Spleen (tissue), 11 donors: ENCODE measurements around the gene STAG3. TPM values are rescaled to one million over a fixed set of nuclear protein-coding genes. Genes with fewer than 3 reads are reported as not detected.

Experiments used
- DNase-seq: peaks from one replicate; pipeline ENCODE4 v3.0.0-alpha.2; 2020
- H3K27ac ChIP-seq, 8 donors: fragments of 200-600 bp; sonication (generic) in 7 of 8; 1 replicate in 4 of 8; 2 replicates in 4 of 8; pipeline versions ENCODE4 v1.5.0 to v1.8.0; 2016 to 2021; ENCODE audit warnings: inconsistent platforms in 4 of 8, mild to moderate bottlenecking in 4 of 8, moderate library complexity in 1 of 8
- H3K27me3 ChIP-seq, 7 donors: fragments of 200-600 bp; sonication (generic) in 6 of 7; replicated peaks in 1 of 7; 1 replicate in 4 of 7; 2 replicates in 3 of 7; pipeline versions ENCODE4 v1.5.0 to v1.8.0; 2016 to 2021; ENCODE audit warnings: inconsistent platforms in 3 of 7, mild to moderate bottlenecking in 1 of 7
- H3K36me3 ChIP-seq, 6 donors: fragments of 200-600 bp; sonication (generic) in 5 of 6; 1 replicate in 4 of 6; 2 replicates in 2 of 6; pipeline versions ENCODE4 v1.5.0 to v1.8.0; 2016 to 2021; ENCODE audit warnings: inconsistent platforms in 2 of 6
- H3K4me1 ChIP-seq, 6 donors: fragments of 200-600 bp; sonication (generic) in 5 of 6; 1 replicate in 3 of 6; 2 replicates in 3 of 6; pipeline versions ENCODE4 v1.5.0 to v1.8.0; 2016 to 2021; ENCODE audit warnings: inconsistent platforms in 3 of 6
- H3K4me3 ChIP-seq, 8 donors: fragments of 200-600 bp; sonication (generic) in 7 of 8; 1 replicate in 4 of 8; 2 replicates in 4 of 8; pipeline versions ENCODE4 v1.5.0 to v1.8.0; 2016 to 2021; ENCODE audit warnings: inconsistent platforms in 4 of 8, mild to moderate bottlenecking in 4 of 8, moderate library complexity in 2 of 8
- H3K9me3 ChIP-seq, 8 donors: fragments of 200-600 bp; sonication (generic) in 7 of 8; 1 replicate in 4 of 8; 2 replicates in 4 of 8; pipeline versions ENCODE4 v1.5.0 to v1.8.0; 2016 to 2021; ENCODE audit warnings: inconsistent platforms in 4 of 8
- POLR2A ChIP-seq, 3 donors: fragments of 450-650 bp; IDR thresholded peaks; one replicate each; pipeline ENCODE4 v1.5.1; 2017; ENCODE audit warnings: antibody characterized with exemption in 3 of 3, mild to moderate bottlenecking in 1 of 3
- POLR2AphosphoS5 ChIP-seq, 3 donors: sonication (generic); formaldehyde crosslinking; IDR thresholded peaks; one replicate each; pipeline ENCODE4 v1.5.1; 2017; ENCODE audit warnings: antibody characterized with exemption in 3 of 3
- WGBS, 5 donors: extraction: QIAGEN DNeasy Blood & Tissue Kit in 3 of 5; methylation state at CpG; one replicate each; pipeline versions ENCODE4 v1.1.5 to v1.1.7; 2013 to 2018; 5-methylcytosine and 5-hydroxymethylcytosine counted together
- intact Hi-C: fragments of 100-400 bp; cut with DNase I; formaldehyde crosslinking; loops from one replicate; pipeline ENCODE4 v1.15.0; 2023; ENCODE audit warnings: low total_unique reads
- polyA plus RNA-seq, 3 donors: library from polyadenylated mRNA; stranded (reverse); fragments of 200-250 nt; gene quantifications; one replicate each; pipeline ENCODE4 v1.2.1, GENCODE V29; 2013
- total RNA-seq, 7 donors: library from RNA; depleted of rRNA in 3 of 7; stranded (reverse); fragments of >200 nt in 3 of 7; fragmentation: NEBNext Ultra II Directional in 4 of 7; extraction: Animal tissue kit (Norgen Biotek cat#: 25700) in 4 of 7; gene quantifications; one replicate each; pipeline versions ENCODE4 v1.1.0 to v1.2.1, GENCODE V29; 2016 to 2021
- TF ChIP-seq, protein P1 (sequence below), 11 experiments: fragments of 200-600 bp in 7 of 11; fragments of 450-650 bp in 4 of 11; sonication (generic) in 4 of 11; IDR thresholded peaks in 8 of 11; conservative IDR thresholded peaks in 3 of 11; 1 replicate in 7 of 11; 2 replicates in 4 of 11; pipeline versions ENCODE4 v1.4.0 to v1.8.0; 2016 to 2021; ENCODE audit warnings: antibody characterized with exemption in 11 of 11, inconsistent platforms in 4 of 11, mild to moderate bottlenecking in 1 of 11
- donor health status: healthy with polysubstance abuse.
- donor health status: DM: no; HTN: no; CAD: no; lungs with moderate emphysema.
- donor health status: DM: no; HTN: no; CAD: no.
- donor health status: Bipolar disorder and iron deficiency.
- donor health status: healthy.
- donor health status: DM: no; HTN: no; CAD: no.
- donor health status: DM: yes; HTN: yes; CAD: no.

STAG3 gene
- total and polyA plus RNA-seq, 10 donors = 8.0 to 123 (median 40.4) TPM

DNA sequence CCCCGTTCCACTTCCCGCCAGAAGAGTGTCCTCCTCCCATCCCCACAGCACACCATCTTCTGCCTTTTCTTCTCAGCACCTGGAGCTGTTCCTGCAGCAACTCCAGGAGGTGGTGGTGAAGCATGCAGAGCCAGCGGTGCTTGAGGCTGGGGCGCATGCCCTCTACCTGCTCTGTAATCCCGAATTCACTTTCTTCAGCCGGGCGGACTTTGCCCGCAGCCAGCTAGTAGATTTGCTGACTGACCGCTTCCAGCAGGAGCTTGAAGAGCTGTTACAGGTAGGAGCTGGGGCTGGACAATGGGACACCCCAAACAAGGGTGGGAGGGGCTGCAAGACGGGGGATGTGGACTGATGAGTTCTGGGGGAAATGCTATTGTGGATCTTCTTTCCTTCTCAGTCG, 23.0 kb downstream of the STAG3 start:
- intact Hi-C loops = no loop called here
- Histone ChIP-seq H3K9me3 (no peaks in the 10 kb centered on the region), H3K36me3 (peaks cover 0 to 10% (median 0%) of the 10 kb centered on the region in 6 donors), H3K27me3 (no peaks in the 10 kb centered on the region), H3K4me3 (peak overlapping the region in 4 of 8 donors; percentile 4 to 47 (median 12)), H3K4me1 (peaks cover 0 to 31% (median 12%) of the 10 kb centered on the region in 6 donors), H3K27ac (peak overlapping the region in 5 of 8 donors; percentile 44 to 72 (median 52))
- DNase-seq = no peak
- TF ChIP-seq, protein P1, sequence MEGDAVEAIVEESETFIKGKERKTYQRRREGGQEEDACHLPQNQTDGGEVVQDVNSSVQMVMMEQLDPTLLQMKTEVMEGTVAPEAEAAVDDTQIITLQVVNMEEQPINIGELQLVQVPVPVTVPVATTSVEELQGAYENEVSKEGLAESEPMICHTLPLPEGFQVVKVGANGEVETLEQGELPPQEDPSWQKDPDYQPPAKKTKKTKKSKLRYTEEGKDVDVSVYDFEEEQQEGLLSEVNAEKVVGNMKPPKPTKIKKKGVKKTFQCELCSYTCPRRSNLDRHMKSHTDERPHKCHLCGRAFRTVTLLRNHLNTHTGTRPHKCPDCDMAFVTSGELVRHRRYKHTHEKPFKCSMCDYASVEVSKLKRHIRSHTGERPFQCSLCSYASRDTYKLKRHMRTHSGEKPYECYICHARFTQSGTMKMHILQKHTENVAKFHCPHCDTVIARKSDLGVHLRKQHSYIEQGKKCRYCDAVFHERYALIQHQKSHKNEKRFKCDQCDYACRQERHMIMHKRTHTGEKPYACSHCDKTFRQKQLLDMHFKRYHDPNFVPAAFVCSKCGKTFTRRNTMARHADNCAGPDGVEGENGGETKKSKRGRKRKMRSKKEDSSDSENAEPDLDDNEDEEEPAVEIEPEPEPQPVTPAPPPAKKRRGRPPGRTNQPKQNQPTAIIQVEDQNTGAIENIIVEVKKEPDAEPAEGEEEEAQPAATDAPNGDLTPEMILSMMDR (IDR thresholded peaks at IDR 0.05 in 8 of 11, conservative IDR thresholded peaks at IDR 0.05 in 3 of 11) = no peak
- TF ChIP-seq POLR2AphosphoS5 (IDR thresholded peaks at IDR 0.05) = no peak
- TF ChIP-seq POLR2A (IDR thresholded peaks at IDR 0.05) = no peak
- WGBS, 5 donors = 82 to 94% (median 87%) methylated on average over 11 of the region's 11 CpGs

DNA sequence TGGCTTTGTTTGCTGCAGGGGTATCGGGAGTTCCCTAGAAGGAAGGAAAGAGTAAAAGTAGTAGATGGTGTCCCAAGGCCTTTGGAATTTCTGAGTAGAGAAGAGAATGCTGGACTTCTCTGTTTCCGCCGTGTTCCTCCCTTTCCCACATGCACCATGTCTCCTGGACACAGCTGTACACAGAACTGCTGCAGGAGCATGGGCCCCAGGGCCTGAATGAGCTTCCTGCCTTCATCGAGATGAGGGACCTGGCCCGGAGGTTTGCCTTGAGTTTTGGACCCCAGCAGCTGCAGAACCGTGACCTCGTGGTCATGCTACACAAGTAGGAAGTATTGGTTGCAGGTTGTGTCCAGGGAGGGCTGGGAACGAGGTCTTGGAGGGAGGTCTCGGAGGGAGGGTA, 26.7 kb downstream of the STAG3 start:
- peaks cover 0 to 32% (median 20%) of the 10 kb centered on the region in 6 donors for H3K4me1 ChIP-seq
- no peak overlapping the region for H3K4me3 ChIP-seq
- H3K27ac ChIP-seq = no peak overlapping the region
- no peaks in the 10 kb centered on the region for H3K9me3 ChIP-seq
- intact Hi-C loops = no loop called here
- no peak for DNase-seq
- 79 to 84% (median 80%) methylated on average over 9 of the region's 9 CpGs for WGBS, 5 donors
- peaks cover 0 to 15% (median 0%) of the 10 kb centered on the region in 6 donors for H3K36me3 ChIP-seq
- no peak for TF ChIP-seq POLR2A (IDR thresholded peaks at IDR 0.05)
- TF ChIP-seq, protein P1 (IDR thresholded peaks at IDR 0.05 in 8 of 11, conservative IDR thresholded peaks at IDR 0.05 in 3 of 11) = no peak
- TF ChIP-seq POLR2AphosphoS5 (IDR thresholded peaks at IDR 0.05) = no peak
- no peaks in the 10 kb centered on the region for H3K27me3 ChIP-seq

DNA sequence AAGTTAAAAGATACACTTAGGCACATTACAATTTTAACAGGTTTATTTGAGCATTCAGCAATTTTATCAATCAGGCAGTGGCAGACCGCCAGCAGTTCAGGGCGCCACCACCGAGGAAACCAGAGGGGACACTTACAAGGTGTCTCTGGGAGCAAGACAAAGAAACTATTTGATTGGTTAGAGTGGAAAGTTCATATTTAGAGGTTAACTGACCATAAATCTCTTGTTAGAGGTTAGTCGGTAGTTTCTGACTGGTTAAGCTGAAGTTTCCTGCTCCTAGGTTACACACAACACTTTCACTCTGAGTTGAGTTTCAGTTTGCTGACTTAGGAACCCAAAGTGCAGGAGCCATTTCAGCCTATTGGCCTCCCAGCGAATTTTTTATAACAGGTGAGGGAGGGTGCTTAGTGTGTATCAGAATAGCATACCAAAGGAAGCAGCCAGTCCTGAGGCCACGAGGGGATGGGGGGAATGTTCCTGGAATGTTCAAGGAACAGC, 31.2 kb downstream of the STAG3 start:
- peaks cover 0 to 26% (median 0%) of the 10 kb centered on the region in 6 donors for H3K36me3 ChIP-seq
- DNase-seq = peak; percentile 72
- 45 to 54% (median 48%) methylated on average over 6 of the region's 6 CpGs for WGBS, 5 donors
- H3K9me3 ChIP-seq = no peaks in the 10 kb centered on the region
- intact Hi-C loops = no loop called here
- peaks cover 9 to 61% (median 30%) of the 10 kb centered on the region in 6 donors for H3K4me1 ChIP-seq
- TF ChIP-seq POLR2AphosphoS5 (IDR thresholded peaks at IDR 0.05) (no peak), POLR2A (IDR thresholded peaks at IDR 0.05) (no peak)
- TF ChIP-seq, protein P1 (IDR thresholded peaks at IDR 0.05 in 8 of 11, conservative IDR thresholded peaks at IDR 0.05 in 3 of 11) = no peak
- no peak overlapping the region for H3K4me3 ChIP-seq
- no peaks in the 10 kb centered on the region for H3K27me3 ChIP-seq
- peak overlapping the region in 2 of 8 donors; percentile 3 to 44 for H3K27ac ChIP-seq

DNA sequence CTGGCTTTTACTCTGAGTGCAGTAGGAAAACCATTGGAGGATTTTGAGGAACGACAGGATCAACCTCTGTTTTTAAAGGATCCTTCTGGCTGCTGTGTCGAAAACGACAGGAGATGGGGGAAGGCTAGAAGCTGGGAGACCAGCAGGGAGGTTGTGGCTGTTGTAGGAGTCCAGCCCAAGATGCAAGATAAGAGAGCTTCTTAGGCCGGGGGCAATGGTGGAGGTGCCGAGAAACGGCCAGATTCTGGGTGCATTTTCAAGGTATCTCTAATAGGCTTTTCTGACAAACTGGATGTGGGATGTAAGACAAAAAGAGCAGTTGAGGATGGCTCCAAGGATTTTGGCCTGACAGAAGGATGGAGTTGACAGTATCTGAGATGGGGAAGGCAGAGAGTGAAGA, 31.8 kb downstream of the STAG3 start:
- TF ChIP-seq POLR2A (IDR thresholded peaks at IDR 0.05) (no peak), POLR2AphosphoS5 (IDR thresholded peaks at IDR 0.05) (no peak)
- TF ChIP-seq, protein P1 (IDR thresholded peaks at IDR 0.05 in 8 of 11, conservative IDR thresholded peaks at IDR 0.05 in 3 of 11) = no peak
- Histone ChIP-seq H3K27me3 (no peaks in the 10 kb centered on the region), H3K4me1 (peaks cover 9 to 67% (median 30%) of the 10 kb centered on the region in 6 donors), H3K27ac (no peak overlapping the region), H3K36me3 (peaks cover 0 to 26% (median 0%) of the 10 kb centered on the region in 6 donors), H3K4me3 (no peak overlapping the region), H3K9me3 (no peaks in the 10 kb centered on the region)
- intact Hi-C loops = no loop called here
- 64 to 80% (median 75%) methylated on average over 6 of the region's 6 CpGs for WGBS, 5 donors
- DNase-seq = peak; percentile 13
